HG02840 (cell line): ENCODE measurements around the gene MAP7D2.

Experiments used
- ATAC-seq: cut with Tn5 transposase; IDR thresholded peaks from one replicate; pipeline ENCODE4 v1.9.1; 2021; ENCODE audit warnings: mild to moderate bottlenecking, moderate library complexity, moderate number of reproducible peaks; ENCODE audit not compliant: unreplicated experiment, low FRiP score

MAP7D2 gene

GRCh38 chrX:20053537-20053936, 63.2 kb downstream of the MAP7D2 start:
- ATAC-seq, result no peak

- ATAC-seq, result no peak
Measured at GRCh38 chrX:20046864-20047263, 69.8 kb downstream of the MAP7D2 start.

- no peak for ATAC-seq
Measured at GRCh38 chrX:20046223-20046622, 70.5 kb downstream of the MAP7D2 start.

GRCh38 chrX:20042221-20042620, 74.5 kb downstream of the MAP7D2 start:
- no peak for ATAC-seq

- no peak for ATAC-seq
Measured at GRCh38 chrX:20038966-20039365, 77.7 kb downstream of the MAP7D2 start.

- no peak for ATAC-seq
Measured at GRCh38 chrX:20037186-20037585, 79.5 kb downstream of the MAP7D2 start.

GRCh38 chrX:20032201-20032600, 84.5 kb downstream of the MAP7D2 start:
- ATAC-seq, result no peak

- no peak for ATAC-seq
Measured at GRCh38 chrX:20029728-20030127, 87.0 kb downstream of the MAP7D2 start.

GRCh38 chrX:20028588-20028987, 88.1 kb downstream of the MAP7D2 start:
- no peak for ATAC-seq

- ATAC-seq, result no peak
Measured at GRCh38 chrX:20026278-20026677, 90.4 kb downstream of the MAP7D2 start.

- no peak for ATAC-seq
Measured at GRCh38 chrX:20019672-20020365, 96.9 kb downstream of the MAP7D2 start.

- ATAC-seq, result no peak
Measured at GRCh38 chrX:20016616-20016945, 100.1 kb downstream of the MAP7D2 start.

GRCh38 chrX:20015945-20016615, 100.6 kb downstream of the MAP7D2 start:
- no peak for ATAC-seq

- ATAC-seq, result no peak
Measured at GRCh38 chrX:20015422-20015821, 101.3 kb downstream of the MAP7D2 start.

- ATAC-seq, result no peak
Measured at GRCh38 chrX:20011608-20012007, 105.1 kb downstream of the MAP7D2 start.

- no peak for ATAC-seq
Measured at GRCh38 chrX:20007962-20008622, 108.6 kb downstream of the MAP7D2 start.

GRCh38 chrX:20005883-20006282, 110.8 kb downstream of the MAP7D2 start:
- no peak for ATAC-seq

- ATAC-seq, result no peak
Measured at GRCh38 chrX:20001588-20001987, 115.1 kb downstream of the MAP7D2 start.

- ATAC-seq, result no peak
Measured at GRCh38 chrX:19991350-19991718, 125.4 kb downstream of the MAP7D2 start.

- peak; percentile 87 for ATAC-seq
Measured at GRCh38 chrX:19990556-19991349, 126.0 kb downstream of the MAP7D2 start, which contains the start of gene BCLAF3. Gene BCLAF3 (minus strand): TSS chrX:19991061. CDS start chrX:19970264, 20,797 bp downstream.

GRCh38 chrX:19990151-19990555, 126.6 kb downstream of the MAP7D2 start:
- ATAC-seq, result peak; percentile 10
